Stimulated activated CD8-positive, alpha-beta memory T cell treated with anti-CD3 and anti-CD28 coated beads, Interleukin-7, amount 100 ng/mL, for 48 hours (primary cell): ENCODE data around the gene CRAMP1.
"Not testable (repeated sequence)": the region's sequence is repeated elsewhere in the genome, so short reads cannot be mapped to it uniquely, and the experiment has no call there.

Source experiments
- DNase-seq, 2 donors: peaks; one replicate each; pipeline ENCODE4 v3.0.0-alpha.2; 2020; ENCODE audit warnings: low read depth in 1 of 2; ENCODE audit errors: extremely low read depth in 1 of 2

The CRAMP1 gene

DNA sequence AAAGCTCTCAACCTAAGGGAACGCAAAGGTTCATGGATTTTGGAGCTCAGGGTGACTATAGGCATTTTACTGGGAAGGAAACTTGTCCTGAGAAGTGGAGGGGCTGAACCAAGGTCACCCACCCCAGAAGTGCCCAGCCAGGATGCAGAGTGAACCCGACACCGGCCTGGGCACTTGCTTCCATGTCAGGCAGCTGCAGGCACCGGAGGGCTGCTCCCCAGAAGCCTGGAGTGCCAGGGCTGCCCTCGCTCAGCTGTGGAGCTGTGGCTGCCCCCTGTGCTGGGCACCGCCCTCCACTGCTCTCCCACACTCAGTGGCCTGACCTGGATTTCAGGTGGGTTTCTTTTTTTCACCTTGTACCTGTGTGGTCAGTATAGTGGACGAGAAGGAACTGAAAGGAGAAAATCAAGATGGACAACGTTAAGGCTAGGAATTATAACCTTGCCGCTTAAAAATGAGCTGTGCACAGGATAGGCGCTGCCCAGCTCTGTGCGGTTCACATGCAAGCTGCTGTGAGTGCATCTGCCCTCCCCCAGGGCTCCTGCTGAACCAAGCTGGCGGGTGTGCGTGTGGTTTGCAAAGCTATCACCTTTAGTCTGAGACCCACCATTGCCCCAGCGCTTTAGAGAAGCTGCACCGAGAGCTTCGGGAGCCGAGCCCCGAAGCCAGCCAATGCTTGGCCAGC, 96.1 kb downstream of the CRAMP1 start:
- DNase-seq = no peak

- DNase-seq = no peak
Observed at GRCh38 chr16:1708768-1709180, 96.6 kb downstream of the CRAMP1 start.

DNA sequence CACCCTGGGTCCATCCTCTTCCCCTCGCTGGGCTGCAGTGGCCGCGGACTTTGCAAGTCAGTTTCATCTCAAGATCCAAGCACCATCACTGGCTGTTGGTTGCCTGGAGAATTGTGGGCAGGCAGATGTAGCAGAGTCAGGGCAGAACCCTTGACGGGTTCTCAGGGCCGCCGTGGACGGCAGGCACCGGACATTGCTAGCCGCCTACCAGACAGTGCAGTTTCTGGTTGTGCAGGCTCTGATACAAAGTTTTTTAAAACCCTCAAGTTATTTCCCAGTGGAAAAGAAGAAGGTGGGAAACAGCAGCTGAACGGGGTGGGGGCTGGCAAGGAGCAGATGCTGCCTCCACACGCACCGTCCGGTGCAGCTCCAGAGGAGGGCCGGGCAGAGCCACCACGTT, 97.2 kb downstream of the CRAMP1 start:
- DNase-seq = no peak

GRCh38 chr16:1710811-1711507, 98.8 kb downstream of the CRAMP1 start:
- no peak for DNase-seq

GRCh38 chr16:1712791-1713261, 100.7 kb downstream of the CRAMP1 start:
- DNase-seq = no peak

DNA sequence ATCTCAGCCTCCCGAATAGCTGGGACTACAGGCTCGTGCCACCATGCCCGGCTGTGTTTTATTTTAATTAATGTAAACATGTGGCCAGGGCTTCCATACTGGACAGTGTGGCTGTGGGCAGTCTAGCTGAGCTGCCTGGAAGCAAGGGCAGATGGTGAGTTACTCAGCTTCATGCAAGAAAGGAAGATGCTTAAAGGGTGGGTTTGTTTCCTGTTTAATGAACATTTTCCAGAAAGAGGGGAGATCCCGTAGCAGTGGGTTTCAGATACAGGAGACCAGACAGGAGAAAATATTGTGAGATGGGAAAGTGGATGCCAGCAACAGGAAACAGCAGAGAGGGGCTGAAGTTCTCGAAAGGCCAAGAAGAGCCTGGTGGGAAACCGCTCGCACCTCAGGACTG, 101.2 kb downstream of the CRAMP1 start:
- no peak for DNase-seq

GRCh38 chr16:1713933-1714332, 101.8 kb downstream of the CRAMP1 start:
- no peak for DNase-seq

DNA sequence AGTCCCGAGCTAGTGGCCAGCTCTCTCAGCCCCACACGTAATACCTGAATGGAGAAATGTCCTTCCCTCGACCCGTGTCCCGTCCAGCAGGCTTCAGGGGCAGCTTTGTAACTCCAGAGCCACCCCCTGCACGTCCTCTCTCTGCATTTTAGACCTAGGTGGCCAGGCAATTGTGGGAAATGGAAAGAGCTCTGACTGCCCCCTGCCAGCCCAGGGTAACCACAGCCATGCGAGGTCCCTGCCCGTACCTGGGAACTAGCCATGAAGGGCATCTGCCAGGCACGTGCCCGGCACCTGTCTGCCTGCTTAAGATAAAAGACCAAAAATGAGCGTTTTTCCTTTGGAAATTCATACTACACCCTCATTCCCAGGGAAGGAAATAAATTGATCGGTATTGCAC, 103.1 kb downstream of the CRAMP1 start:
- DNase-seq = no peak

DNA sequence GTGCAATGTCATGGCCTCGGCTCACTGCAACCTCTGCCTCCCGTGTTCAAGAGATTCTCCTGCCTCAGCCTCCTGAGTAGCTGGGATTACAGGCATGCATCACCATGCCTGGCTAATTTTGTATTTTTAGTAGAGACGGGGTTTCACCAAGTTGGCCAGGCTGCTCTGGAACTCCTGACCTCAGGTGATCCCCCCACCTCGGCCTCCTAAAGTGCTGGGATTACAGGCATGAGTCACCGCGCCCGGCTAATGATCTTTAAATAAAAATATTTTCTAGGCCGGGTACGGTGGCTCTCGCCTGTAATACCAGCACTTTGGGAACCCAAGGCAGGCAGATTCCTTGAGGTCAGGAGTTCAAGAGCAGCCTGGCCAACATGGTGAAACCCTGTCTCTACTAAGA, 106.1 kb downstream of the CRAMP1 start:
- not testable (repeated sequence) for DNase-seq

DNA sequence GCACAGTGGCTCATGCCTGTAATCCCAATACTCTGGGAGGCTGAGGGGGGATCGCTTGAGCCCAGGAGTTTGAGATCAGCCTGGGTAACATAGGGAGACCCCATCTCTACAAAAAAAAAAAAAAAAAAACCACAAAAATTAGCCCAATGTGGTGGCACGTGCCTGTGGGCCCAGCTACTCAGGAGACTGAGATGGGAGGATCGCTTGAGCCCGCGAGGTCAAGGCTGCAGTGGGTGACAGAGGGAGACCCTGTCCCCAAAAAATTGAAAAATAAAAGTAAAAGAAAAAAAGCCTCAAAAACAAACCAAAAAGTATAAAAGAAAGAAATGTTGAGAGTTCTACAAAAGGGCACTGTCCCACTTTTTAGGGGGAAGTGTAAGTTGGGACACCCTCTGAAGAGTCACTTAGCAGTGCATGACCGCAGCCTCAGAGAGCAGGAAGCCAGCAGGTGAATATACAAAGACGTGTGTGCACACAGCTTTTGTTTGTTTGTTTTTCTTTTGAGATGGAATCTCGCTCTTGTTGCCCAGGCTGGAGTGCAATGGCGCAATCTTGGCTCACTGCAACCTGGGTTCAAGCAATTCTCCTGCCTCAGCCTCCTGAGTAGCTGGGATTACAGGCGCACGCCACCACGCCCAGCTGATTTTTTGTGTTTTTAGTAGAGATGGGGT, 107.5 kb downstream of the CRAMP1 start:
- not testable (repeated sequence) for DNase-seq

GRCh38 chr16:1721372-1721771, 109.2 kb downstream of the CRAMP1 start:
- DNase-seq = no peak

DNA sequence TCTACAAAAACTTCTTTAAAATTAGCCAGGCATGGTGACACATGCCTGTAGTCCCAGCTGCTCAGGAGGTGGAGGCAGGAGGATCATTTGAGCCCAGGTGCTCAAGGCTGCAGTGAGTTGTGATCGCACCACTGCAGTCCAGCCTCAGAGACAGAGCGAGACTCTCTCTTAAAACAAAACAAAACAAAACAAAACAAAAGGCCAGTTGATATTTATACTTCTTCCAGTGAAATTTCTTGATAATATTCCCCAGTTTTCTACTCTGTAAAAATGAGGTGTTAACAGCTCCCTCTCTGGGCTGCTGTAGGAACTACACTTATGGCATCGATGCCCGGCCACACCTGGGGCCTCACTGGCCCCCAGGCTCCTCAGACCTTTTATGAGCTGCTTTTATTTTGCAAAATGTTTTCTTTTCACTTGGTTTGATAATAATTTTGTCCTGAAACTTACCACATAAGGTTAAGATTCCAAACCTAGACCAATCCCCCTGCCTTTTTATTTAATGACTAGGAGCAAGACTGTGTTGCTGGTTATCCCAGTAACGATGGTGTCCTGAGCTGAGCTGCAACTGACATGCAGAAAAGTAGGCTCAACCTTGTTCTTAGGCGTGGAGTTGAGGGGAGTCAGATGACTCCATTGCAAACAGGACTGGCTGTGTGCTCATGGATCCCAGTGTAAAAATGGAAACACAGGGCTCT, 111.4 kb downstream of the CRAMP1 start:
- DNase-seq = no peak

GRCh38 chr16:1724491-1724890, 112.3 kb downstream of the CRAMP1 start:
- no peak for DNase-seq

GRCh38 chr16:1726661-1727502, 114.7 kb downstream of the CRAMP1 start:
- no peak for DNase-seq
